HEK293 (cell line): ENCODE data around the gene CIB4.

ENCODE experiments used
- ATF2 ChIP-seq: fragments of 450-650 bp; formaldehyde crosslinking; IDR thresholded peaks from 2 replicates; pipeline ENCODE4 v1.5.1; 2016; ENCODE audit warnings: missing biosample characterization, missing genetic modification characterization, low read depth
- BCL11A ChIP-seq: fragments of 450-650 bp; formaldehyde crosslinking; IDR thresholded peaks from 2 replicates; pipeline ENCODE4 v1.5.1; 2016; ENCODE audit warnings: low read depth, missing biosample characterization, missing genetic modification characterization
- EGR2 ChIP-seq: fragments of 450-650 bp; formaldehyde crosslinking; IDR thresholded peaks from 2 replicates; pipeline ENCODE4 v1.5.1; 2016; ENCODE audit warnings: low read depth, missing biosample characterization, missing genetic modification characterization
- KLF16 ChIP-seq: fragments of 450-650 bp; formaldehyde crosslinking; IDR thresholded peaks from 2 replicates; pipeline ENCODE4 v1.5.1; 2017; ENCODE audit warnings: missing biosample characterization, missing genetic modification characterization
- MYNN ChIP-seq: fragments of 450-650 bp; formaldehyde crosslinking; IDR thresholded peaks from 2 replicates; pipeline ENCODE4 v1.5.1; 2016; ENCODE audit warnings: missing biosample characterization, missing genetic modification characterization, borderline replicate concordance
- MZF1 ChIP-seq: fragments of 450-650 bp; formaldehyde crosslinking; IDR thresholded peaks from 2 replicates; pipeline ENCODE4 v1.5.1; 2017; ENCODE audit warnings: missing biosample characterization, missing genetic modification characterization, borderline replicate concordance
- ZEB2 ChIP-seq: fragments of 450-650 bp; formaldehyde crosslinking; IDR thresholded peaks from 2 replicates; pipeline ENCODE4 v1.5.1; 2016; ENCODE audit warnings: missing biosample characterization, missing genetic modification characterization
- ZNF416 ChIP-seq: fragments of 450-650 bp; formaldehyde crosslinking; IDR thresholded peaks from 2 replicates; pipeline ENCODE4 v1.5.1; 2016; ENCODE audit warnings: missing biosample characterization, missing genetic modification characterization
- ZNF433 ChIP-seq: fragments of 450-650 bp; formaldehyde crosslinking; IDR thresholded peaks from 2 replicates; pipeline ENCODE4 v1.5.1; 2016; ENCODE audit warnings: missing biosample characterization, missing genetic modification characterization, low read depth
- ZNF48 ChIP-seq: fragments of 450-650 bp; formaldehyde crosslinking; IDR thresholded peaks from 2 replicates; pipeline ENCODE4 v1.5.1; 2016; ENCODE audit warnings: missing biosample characterization, missing genetic modification characterization
- ZNF561 ChIP-seq: fragments of 450-650 bp; IDR thresholded peaks from 2 replicates; pipeline ENCODE4 v1.5.1; 2018; ENCODE audit warnings: missing biosample characterization, missing genetic modification characterization, borderline replicate concordance
- ZNF600 ChIP-seq: fragments of 450-650 bp; formaldehyde crosslinking; IDR thresholded peaks from 2 replicates; pipeline ENCODE4 v1.5.1; 2016; ENCODE audit warnings: missing biosample characterization, missing genetic modification characterization
- ZNF654 ChIP-seq: fragments of 450-650 bp; formaldehyde crosslinking; IDR thresholded peaks from 2 replicates; pipeline ENCODE4 v1.5.1; 2016; ENCODE audit warnings: low read depth, missing biosample characterization, missing genetic modification characterization
- TF ChIP-seq, protein P1 (sequence below): fragments of 450-650 bp; formaldehyde crosslinking; IDR thresholded peaks from 2 replicates; pipeline ENCODE4 v1.5.1; 2016; ENCODE audit warnings: missing biosample characterization, missing genetic modification characterization

DNA sequence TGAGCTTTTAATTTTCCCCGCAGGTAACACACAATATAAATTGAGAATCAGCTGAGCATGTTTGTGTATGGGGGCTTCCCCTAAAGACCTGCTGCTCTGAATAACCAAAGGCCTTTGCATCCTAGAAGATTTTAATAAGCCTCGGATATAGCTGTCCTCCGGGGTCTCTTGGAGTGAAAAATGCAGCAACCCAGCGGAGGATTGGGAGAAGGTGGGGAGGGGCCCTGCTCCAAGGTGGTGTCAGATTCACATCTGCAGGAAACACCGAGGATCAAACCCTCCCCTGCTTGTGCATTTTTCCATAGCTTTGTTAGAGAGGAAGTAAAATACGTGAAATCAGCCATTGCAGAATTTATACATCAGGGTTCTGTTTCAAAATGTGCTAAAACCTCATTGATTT is 100.2 kb downstream of the CIB4 start:
- no peak for TF ChIP-seq MZF1 (tag by site-specific recombination)
- TF ChIP-seq, protein P1, sequence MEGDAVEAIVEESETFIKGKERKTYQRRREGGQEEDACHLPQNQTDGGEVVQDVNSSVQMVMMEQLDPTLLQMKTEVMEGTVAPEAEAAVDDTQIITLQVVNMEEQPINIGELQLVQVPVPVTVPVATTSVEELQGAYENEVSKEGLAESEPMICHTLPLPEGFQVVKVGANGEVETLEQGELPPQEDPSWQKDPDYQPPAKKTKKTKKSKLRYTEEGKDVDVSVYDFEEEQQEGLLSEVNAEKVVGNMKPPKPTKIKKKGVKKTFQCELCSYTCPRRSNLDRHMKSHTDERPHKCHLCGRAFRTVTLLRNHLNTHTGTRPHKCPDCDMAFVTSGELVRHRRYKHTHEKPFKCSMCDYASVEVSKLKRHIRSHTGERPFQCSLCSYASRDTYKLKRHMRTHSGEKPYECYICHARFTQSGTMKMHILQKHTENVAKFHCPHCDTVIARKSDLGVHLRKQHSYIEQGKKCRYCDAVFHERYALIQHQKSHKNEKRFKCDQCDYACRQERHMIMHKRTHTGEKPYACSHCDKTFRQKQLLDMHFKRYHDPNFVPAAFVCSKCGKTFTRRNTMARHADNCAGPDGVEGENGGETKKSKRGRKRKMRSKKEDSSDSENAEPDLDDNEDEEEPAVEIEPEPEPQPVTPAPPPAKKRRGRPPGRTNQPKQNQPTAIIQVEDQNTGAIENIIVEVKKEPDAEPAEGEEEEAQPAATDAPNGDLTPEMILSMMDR (tag by site-specific recombination): no peak
- TF ChIP-seq ZNF600 (tag by site-specific recombination): no peak
- no peak for TF ChIP-seq EGR2
- no peak for TF ChIP-seq ZEB2 (tag by site-specific recombination)
- no peak for TF ChIP-seq BCL11A (tag by site-specific recombination)
- no peak for TF ChIP-seq ZNF561 (tag by site-specific recombination)
- no peak for TF ChIP-seq ZNF654 (tag by site-specific recombination)
- TF ChIP-seq MYNN: no peak
- TF ChIP-seq ATF2 (tag by site-specific recombination): no peak
- TF ChIP-seq ZNF416 (tag by site-specific recombination): no peak
- TF ChIP-seq KLF16 (tag by site-specific recombination): no peak
- TF ChIP-seq ZNF48 (tag by site-specific recombination): no peak
- TF ChIP-seq ZNF433: no peak
